Measurements from ENCODE around the gene CSNK2A1. TPM values are rescaled to one million over a fixed set of nuclear protein-coding genes. Genes with fewer than 3 reads are reported as not detected.
"Not testable (repeated sequence)": the region's sequence is repeated elsewhere in the genome, so short reads cannot be mapped to it uniquely, and the experiment has no call there.

CSNK2A1 gene
- polyA plus RNA-seq, 10 donors: 84.1 to 135 (median 115) TPM

- no peak for DNase-seq
Measured at GRCh38 chr20:537983-538382, 5.6 kb downstream of the CSNK2A1 start.

GRCh38 chr20:536426-537010 is 7.1 kb downstream of the CSNK2A1 start:
- DNase-seq: no peak

GRCh38 chr20:535958-536357 is 7.6 kb downstream of the CSNK2A1 start:
- no peak for DNase-seq

GRCh38 chr20:533526-533925 is 10.1 kb downstream of the CSNK2A1 start:
- no peak for DNase-seq

- no peak for DNase-seq
Measured at GRCh38 chr20:532530-532929, 11.1 kb downstream of the CSNK2A1 start.

GRCh38 chr20:531608-532007 is 12.0 kb downstream of the CSNK2A1 start:
- DNase-seq: no peak

- DNase-seq: no peak
Measured at GRCh38 chr20:530321-530720, 13.3 kb downstream of the CSNK2A1 start.

- peak in 1 of 3 donors; percentile 14 for DNase-seq
Measured at GRCh38 chr20:528923-529604, 14.5 kb downstream of the CSNK2A1 start.

- no peak for DNase-seq
Measured at GRCh38 chr20:527571-527886, 16.1 kb downstream of the CSNK2A1 start.

- no peak for DNase-seq
Measured at GRCh38 chr20:521860-522259, 21.7 kb downstream of the CSNK2A1 start.

- no peak for DNase-seq
Measured at GRCh38 chr20:519999-520398, 23.6 kb downstream of the CSNK2A1 start.

GRCh38 chr20:517221-517620 is 26.4 kb downstream of the CSNK2A1 start:
- DNase-seq: no peak

- no peak for DNase-seq
Measured at GRCh38 chr20:516799-517198, 26.8 kb downstream of the CSNK2A1 start.

- no peak for DNase-seq
Measured at GRCh38 chr20:515696-516095, 27.9 kb downstream of the CSNK2A1 start.

- DNase-seq: no peak
Measured at GRCh38 chr20:513429-513828, 30.2 kb downstream of the CSNK2A1 start.

- DNase-seq: not testable (repeated sequence)
Measured at GRCh38 chr20:510328-511057, 33.1 kb downstream of the CSNK2A1 start.

GRCh38 chr20:508364-508787 is 35.2 kb downstream of the CSNK2A1 start:
- not testable (repeated sequence) for DNase-seq

GRCh38 chr20:507761-508332 is 35.7 kb downstream of the CSNK2A1 start:
- DNase-seq: no peak

- no peak for DNase-seq
Measured at GRCh38 chr20:507006-507758, 36.4 kb downstream of the CSNK2A1 start.

GRCh38 chr20:504632-505075 is 38.9 kb downstream of the CSNK2A1 start:
- no peak for DNase-seq

GRCh38 chr20:503048-503737 is 40.4 kb downstream of the CSNK2A1 start:
- DNase-seq: no peak
